GM12864 (cell line): Measurements from ENCODE around the gene STAT4.

Experiments
- DNase-seq: peaks from one replicate; pipeline ENCODE4 v3.0.0-alpha.2; 2011; ENCODE audit warnings: low read depth
- H3K4me3 ChIP-seq: 2 replicates; pipeline ENCODE4 v1.5.1; 2011; ENCODE audit warnings: mild to moderate bottlenecking, low read depth, low read length, control low read depth
- TF ChIP-seq, protein P1 (sequence below): IDR thresholded peaks from 2 replicates; pipeline ENCODE4 v1.5.1; 2011; ENCODE audit warnings: low read depth, mild to moderate bottlenecking, moderate library complexity, low read length, control low read depth, inconsistent platforms; ENCODE audit errors: missing control alignments

Gene STAT4

DNA sequence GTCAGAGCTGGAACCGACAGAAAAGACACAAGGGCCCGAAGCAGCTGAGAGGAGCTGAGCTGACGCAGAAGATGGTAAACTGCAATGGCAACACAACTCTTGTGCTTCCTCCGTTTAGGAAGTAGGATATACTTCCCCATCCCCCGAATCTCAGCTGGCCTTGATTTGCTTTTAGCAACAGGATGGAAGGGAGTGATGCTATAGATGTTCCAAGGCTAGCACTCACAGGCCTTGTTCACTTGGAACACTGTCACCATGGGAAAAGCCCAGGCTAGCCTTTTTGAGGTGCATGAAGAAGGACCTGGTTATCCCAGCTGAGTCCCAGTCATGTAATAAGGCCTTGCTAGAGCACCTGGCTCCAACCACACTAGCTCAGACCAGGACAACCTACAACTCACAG, 162.9 kb downstream of the STAT4 start:
- H3K4me3 ChIP-seq = no peak overlapping the region
- DNase-seq = no peak
- TF ChIP-seq, protein P1, sequence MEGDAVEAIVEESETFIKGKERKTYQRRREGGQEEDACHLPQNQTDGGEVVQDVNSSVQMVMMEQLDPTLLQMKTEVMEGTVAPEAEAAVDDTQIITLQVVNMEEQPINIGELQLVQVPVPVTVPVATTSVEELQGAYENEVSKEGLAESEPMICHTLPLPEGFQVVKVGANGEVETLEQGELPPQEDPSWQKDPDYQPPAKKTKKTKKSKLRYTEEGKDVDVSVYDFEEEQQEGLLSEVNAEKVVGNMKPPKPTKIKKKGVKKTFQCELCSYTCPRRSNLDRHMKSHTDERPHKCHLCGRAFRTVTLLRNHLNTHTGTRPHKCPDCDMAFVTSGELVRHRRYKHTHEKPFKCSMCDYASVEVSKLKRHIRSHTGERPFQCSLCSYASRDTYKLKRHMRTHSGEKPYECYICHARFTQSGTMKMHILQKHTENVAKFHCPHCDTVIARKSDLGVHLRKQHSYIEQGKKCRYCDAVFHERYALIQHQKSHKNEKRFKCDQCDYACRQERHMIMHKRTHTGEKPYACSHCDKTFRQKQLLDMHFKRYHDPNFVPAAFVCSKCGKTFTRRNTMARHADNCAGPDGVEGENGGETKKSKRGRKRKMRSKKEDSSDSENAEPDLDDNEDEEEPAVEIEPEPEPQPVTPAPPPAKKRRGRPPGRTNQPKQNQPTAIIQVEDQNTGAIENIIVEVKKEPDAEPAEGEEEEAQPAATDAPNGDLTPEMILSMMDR = no peak

DNA sequence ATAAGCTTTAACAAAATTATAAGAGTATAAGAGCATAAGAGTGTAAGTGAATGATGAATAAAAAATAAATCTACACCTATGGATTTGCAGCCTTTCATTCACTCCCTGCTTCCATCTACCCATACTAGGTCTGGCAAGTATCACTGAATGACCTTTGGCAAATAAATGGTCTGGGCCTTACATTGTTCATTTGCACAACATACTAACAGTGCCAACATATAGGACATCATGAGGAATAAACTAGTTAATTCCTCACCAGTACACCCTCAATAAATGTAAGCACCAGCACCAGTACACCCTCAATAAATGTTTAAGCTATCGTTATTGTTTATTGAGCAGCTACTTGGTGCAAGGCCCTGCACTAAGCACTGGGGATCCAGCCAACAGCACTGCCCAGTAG, 163.7 kb downstream of the STAT4 start:
- DNase-seq = no peak
- TF ChIP-seq, protein P1 = no peak
- no peak overlapping the region for H3K4me3 ChIP-seq

DNA sequence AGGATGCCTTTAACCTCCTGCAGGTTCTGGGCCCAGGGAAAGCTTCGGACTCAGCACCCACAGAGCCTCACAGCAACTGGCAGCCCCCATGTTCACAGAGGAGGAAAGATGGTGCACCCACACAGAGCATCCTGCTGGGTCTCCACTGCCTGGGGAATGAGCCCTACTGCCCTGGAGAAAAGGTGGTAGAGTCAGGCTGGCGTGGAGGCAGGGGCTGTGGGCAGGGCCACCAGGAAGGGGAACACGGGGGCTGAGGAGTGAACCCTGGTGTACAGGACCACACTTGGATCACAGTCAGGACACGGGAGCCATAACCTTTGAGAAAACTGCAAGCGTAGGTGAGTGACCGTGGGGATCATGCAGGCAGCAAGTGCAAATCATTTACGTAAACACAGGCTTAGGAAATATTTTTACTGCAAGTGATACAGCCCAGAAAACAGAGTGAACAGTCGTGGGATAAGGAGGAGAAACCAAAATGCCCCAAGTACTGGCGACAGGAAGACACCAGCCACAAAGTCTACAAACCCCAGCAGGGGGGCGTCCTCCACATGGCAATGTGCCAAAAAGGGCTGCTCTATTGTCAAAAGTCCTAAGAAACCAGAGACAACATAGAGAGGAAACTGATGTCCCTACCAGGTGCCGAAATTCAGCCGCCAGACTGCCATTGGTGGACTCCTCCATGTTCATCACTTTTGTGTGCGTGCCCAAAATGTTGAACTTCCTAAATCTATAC, 164.4 kb downstream of the STAT4 start:
- no peak overlapping the region for H3K4me3 ChIP-seq
- TF ChIP-seq, protein P1 = no peak
- DNase-seq = no peak

DNA sequence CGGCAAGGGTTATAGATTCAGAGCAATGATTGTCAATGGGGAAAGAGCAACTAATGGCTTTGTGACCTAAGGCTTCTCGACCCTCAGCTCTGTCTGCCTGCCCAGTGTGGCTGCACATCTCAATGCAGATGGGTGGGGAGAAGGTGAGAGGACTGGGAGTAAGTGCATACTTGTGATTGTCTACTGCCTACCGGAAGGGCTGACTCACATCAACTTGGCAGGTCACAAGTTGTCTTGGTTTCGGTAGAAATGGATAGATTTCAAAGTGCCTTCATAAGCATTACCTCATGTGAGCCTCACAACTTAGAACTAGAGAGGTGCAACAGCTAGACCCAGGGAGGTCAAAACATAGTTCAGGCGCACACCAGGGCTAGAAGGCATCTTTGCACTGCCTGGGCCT, 166.2 kb downstream of the STAT4 start:
- DNase-seq = no peak
- H3K4me3 ChIP-seq = no peak overlapping the region
- TF ChIP-seq, protein P1 = no peak

DNA sequence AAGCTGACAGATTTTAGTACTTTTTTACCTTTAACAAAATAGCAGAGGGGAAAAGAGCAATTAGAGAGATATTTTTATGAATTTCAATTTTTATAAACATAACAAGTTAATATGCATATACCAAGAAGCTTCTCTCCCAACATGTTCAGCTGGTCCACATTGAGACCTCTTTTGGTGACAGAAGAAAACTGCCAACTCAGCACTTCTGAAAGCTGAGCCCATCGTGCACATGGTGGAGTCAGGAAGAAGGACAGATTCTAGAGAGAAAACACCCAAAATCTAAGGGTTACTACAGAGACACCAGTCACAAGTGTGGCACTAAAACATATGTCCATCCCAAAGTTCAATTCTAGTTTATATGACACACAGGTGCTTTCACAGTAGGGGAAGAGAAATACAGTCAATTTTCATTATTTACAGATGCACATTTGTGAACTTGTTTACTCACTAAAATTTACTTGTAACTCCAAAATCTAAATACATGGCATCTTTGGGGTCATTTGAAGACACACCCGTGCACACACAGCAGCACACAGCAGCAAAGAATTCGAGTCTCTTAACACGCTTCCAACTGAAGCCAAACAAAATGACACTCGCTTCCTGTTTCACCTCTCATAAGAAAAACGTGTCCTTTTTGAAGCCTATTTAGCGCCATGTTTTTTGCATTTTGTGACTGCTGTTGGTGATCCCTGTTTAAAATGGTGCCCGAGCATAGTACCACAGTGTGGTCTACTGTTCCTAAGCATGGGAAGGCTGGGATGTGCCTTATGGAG, 168.3 kb downstream of the STAT4 start:
- TF ChIP-seq, protein P1 = no peak
- no peak overlapping the region for H3K4me3 ChIP-seq
- DNase-seq = no peak

DNA sequence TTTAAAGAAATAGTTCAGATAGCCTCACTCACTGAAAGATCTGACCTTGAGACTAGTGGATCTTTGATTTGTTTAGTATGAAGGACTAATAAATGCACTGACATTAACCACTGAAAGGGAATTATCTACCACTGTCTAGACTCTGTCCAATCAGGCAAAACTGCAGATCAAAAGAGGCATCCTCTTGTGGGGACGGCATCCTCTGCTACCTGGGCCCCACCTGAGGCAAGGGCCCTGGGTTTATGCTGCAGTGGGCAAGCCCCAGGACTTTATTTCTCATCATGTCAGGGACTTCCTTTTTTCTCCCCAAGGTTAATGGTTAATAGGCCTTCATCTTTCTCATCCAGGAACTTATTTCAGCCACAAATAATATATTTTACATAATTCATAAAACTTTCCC, 169.1 kb downstream of the STAT4 start:
- no peak overlapping the region for H3K4me3 ChIP-seq
- TF ChIP-seq, protein P1 = no peak
- no peak for DNase-seq
